ENCODE results near the gene GADD45A. TPM values are rescaled to one million over a fixed set of nuclear protein-coding genes. Genes with fewer than 3 reads are reported as not detected.

GADD45A gene
- total RNA-seq, 1 donor from 2014 or later, result 107 TPM

DNA sequence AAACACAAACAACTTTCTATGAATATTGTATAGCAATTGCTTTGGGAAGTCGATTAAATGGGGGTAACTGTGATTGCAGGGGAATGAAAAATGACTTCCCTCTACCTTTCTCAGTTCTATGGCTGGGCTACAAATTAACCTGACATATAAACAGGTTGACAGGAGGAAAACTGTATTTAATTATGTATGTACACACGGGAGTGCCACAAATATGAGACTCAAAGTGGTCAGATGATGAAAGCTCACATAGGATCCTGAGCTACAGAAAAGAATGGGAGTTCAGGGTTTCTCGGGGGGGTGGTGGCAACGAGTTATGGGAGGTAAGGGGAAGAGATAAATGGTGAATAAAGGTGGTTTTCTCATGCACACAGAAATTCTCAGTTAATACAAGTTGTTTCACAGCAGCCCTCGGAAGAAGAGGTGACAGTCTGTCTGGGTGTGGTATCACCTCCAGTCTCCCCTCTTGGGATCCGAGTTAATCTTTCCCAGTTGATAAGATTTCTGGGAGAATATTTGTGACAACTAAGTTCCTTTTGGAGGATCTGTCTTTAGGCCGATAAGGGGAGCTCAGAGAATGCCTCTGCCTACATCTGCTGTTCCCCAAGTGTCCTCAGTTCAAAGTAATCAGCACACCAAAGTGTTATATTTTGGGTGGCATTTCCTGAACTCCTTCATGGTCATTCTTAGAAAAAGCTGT is 26.3 kb downstream of the GADD45A start:
- H3K36me3 ChIP-seq (ENCODE audit: control insufficient read depth, insufficient read depth, low read length), result peaks cover 6% of the 10 kb centered on the region
- FAIRE-seq (no peak), DNase-seq (ENCODE audit: low read depth) (no peak)
- H3K27me3 ChIP-seq (ENCODE audit: control insufficient read depth, insufficient read depth, low read length), result no peaks in the 10 kb centered on the region
- no peak for TF ChIP-seq CTCF (IDR thresholded peaks at IDR 0.05; ENCODE audit: insufficient read depth, low read length, severe bottlenecking)
- H3K4me3 ChIP-seq (ENCODE audit: low read depth, low read length), result no peak overlapping the region

GRCh38 chr1:67711855-67712212 is 26.8 kb downstream of the GADD45A start:
- no peak for FAIRE-seq

DNA sequence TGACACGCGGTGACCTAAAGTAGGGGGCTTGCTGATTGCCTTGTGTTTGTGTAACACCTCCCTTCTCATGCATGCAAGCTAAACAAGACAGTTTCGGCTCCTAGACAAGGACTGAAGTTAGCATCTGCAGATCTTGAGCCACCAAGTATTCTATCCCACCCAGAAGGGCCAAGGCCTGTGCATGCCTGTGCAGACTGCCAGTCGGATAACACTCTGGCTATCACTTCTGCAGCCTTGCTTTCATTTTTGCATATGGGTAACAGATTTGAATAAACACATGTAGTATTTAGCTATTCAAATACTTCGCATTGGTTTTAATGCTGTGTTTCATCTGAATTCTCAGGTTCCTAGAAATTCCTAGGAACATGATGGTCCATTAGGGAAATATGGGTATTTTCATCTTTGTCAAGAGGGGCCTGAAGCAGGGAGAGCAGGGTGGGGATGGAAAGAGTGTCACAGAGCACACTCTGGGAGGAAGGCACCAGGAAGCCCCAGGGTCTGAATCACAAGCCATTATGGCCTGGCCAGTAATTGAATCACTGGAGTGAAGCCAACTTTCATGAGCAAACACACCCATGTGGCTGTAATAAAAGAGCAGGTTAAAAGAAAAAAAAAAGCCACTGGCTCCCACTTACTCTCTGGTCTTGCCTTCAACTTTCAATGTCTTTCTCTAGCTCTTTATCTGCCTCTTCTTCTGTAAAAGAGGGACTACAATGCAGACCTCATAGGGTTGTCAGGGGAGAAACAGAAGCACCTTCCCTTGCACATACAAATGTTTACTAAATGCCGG is 28.3 kb downstream of the GADD45A start:
- no peaks in the 10 kb centered on the region for H3K27me3 ChIP-seq (ENCODE audit: control insufficient read depth, insufficient read depth, low read length)
- no peak for FAIRE-seq
- DNase-seq (ENCODE audit: low read depth), result peak; percentile 87
- no peak overlapping the region for H3K4me3 ChIP-seq (ENCODE audit: low read depth, low read length)
- no peak for TF ChIP-seq CTCF (IDR thresholded peaks at IDR 0.05; ENCODE audit: insufficient read depth, low read length, severe bottlenecking)
- H3K36me3 ChIP-seq (ENCODE audit: control insufficient read depth, insufficient read depth, low read length), result no peaks in the 10 kb centered on the region

More at GRCh38 chr1:67711855-67712212, 26.8 kb downstream of the GADD45A start:
- H3K4me3 ChIP-seq (ENCODE audit: low read depth, low read length), result no peak overlapping the region
- no peak for TF ChIP-seq CTCF (IDR thresholded peaks at IDR 0.05; ENCODE audit: insufficient read depth, low read length, severe bottlenecking)
- DNase-seq (ENCODE audit: low read depth), result no peak
- H3K27me3 ChIP-seq (ENCODE audit: control insufficient read depth, insufficient read depth, low read length), result no peaks in the 10 kb centered on the region
- peaks cover 5% of the 10 kb centered on the region for H3K36me3 ChIP-seq (ENCODE audit: control insufficient read depth, insufficient read depth, low read length)

GRCh38 chr1:67715819-67716218 is 30.8 kb downstream of the GADD45A start:
- FAIRE-seq, result no peak
- TF ChIP-seq CTCF (IDR thresholded peaks at IDR 0.05; ENCODE audit: insufficient read depth, low read length, severe bottlenecking), result no peak
- Histone ChIP-seq H3K36me3 (ENCODE audit: control insufficient read depth, insufficient read depth, low read length) (no peaks in the 10 kb centered on the region), H3K4me3 (ENCODE audit: low read depth, low read length) (no peak overlapping the region), H3K27me3 (ENCODE audit: control insufficient read depth, insufficient read depth, low read length) (no peaks in the 10 kb centered on the region)
- DNase-seq (ENCODE audit: low read depth), result no peak

DNA sequence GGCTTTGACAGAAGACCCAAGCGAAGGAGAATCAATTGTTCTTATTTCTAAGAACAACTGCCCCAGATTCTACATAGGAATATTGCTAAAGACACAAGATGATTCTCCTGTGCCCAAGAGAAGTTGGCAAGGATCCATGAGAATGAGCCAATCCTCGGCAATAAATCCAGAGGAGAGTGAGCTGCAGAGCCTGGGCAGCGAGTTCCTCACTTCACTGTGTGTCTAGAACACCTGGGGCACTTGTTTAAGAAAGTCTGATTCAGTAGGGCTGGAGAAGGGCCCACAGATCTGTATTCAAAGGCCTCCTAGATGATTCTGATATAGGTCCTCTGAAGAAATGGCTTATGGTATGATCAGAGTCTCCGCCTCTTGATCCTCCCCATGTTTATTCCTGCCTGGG is 31.8 kb downstream of the GADD45A start:
- TF ChIP-seq CTCF (IDR thresholded peaks at IDR 0.05; ENCODE audit: insufficient read depth, low read length, severe bottlenecking), result no peak
- DNase-seq (ENCODE audit: low read depth), result peak; percentile 81
- no peak overlapping the region for H3K4me3 ChIP-seq (ENCODE audit: low read depth, low read length)
- H3K36me3 ChIP-seq (ENCODE audit: control insufficient read depth, insufficient read depth, low read length), result no peaks in the 10 kb centered on the region
- FAIRE-seq, result no peak
- no peaks in the 10 kb centered on the region for H3K27me3 ChIP-seq (ENCODE audit: control insufficient read depth, insufficient read depth, low read length)
